NCI-H2029 treated with DMSO at 0.1 percent for 48 hours (cell line): ENCODE data around the gene TLCD1.

Experiments
- DNase-seq: peaks from one replicate; lab custom pipeline; 2025; lab: John Stamatoyannopoulos, UW

Gene TLCD1

GRCh38 chr17:28712705-28713415 is 13.2 kb downstream of the TLCD1 start:
- DNase-seq = no peak

- no peak for DNase-seq
Measured at GRCh38 chr17:28712032-28712704, 13.9 kb downstream of the TLCD1 start.

GRCh38 chr17:28711723-28712031 is 14.4 kb downstream of the TLCD1 start, which contains the start of gene PROCA1:
Gene PROCA1, minus strand, starts transcription at chr17:28711888. Its CDS starts 228 bp downstream, at chr17:28711660.
- no peak for DNase-seq

- DNase-seq = peak; percentile 43
Measured at GRCh38 chr17:28710861-28711722, 14.9 kb downstream of the TLCD1 start.

GRCh38 chr17:28707339-28707720 is 18.7 kb downstream of the TLCD1 start:
- no peak for DNase-seq

GRCh38 chr17:28706471-28707338 is 19.3 kb downstream of the TLCD1 start:
- no peak for DNase-seq

GRCh38 chr17:28705728-28706334 is 20.2 kb downstream of the TLCD1 start:
- no peak for DNase-seq

GRCh38 chr17:28705074-28705659 is 20.9 kb downstream of the TLCD1 start:
- DNase-seq = no peak

GRCh38 chr17:28704219-28704858 is 21.7 kb downstream of the TLCD1 start:
- no peak for DNase-seq

GRCh38 chr17:28703552-28704218 is 22.3 kb downstream of the TLCD1 start:
- no peak for DNase-seq

GRCh38 chr17:28702752-28703150 is 23.3 kb downstream of the TLCD1 start:
- no peak for DNase-seq

GRCh38 chr17:28702026-28702751 is 23.8 kb downstream of the TLCD1 start:
- DNase-seq = peak; percentile 53

- DNase-seq = no peak
Measured at GRCh38 chr17:28700830-28701492, 25.1 kb downstream of the TLCD1 start.

GRCh38 chr17:28700278-28700677 is 25.8 kb downstream of the TLCD1 start:
- DNase-seq = no peak

GRCh38 chr17:28698253-28698941 is 27.6 kb downstream of the TLCD1 start:
- no peak for DNase-seq

GRCh38 chr17:28693869-28694268 is 32.2 kb downstream of the TLCD1 start:
- no peak for DNase-seq

- no peak for DNase-seq
Measured at GRCh38 chr17:28689011-28689410, 37.0 kb downstream of the TLCD1 start.

GRCh38 chr17:28688481-28688880 is 37.6 kb downstream of the TLCD1 start:
- no peak for DNase-seq
